ENCODE results near the gene IER2.

The IER2 gene

GRCh38 chr19:13132471-13133180 lies 17.6 kb upstream of the IER2 start:
- H3K36me3 ChIP-seq (ENCODE audit: control insufficient read depth, insufficient read depth, low read length) = peaks cover 80% of the 10 kb centered on the region
- H3K27ac ChIP-seq (ENCODE audit: low read depth, low read length, severe bottlenecking) = no peak overlapping the region
- 96 to 98% methylated on average over 6 to 8 of the region's 8 CpGs for WGBS, 2 experiments (ENCODE audit: insufficient coverage in 2 of 2)

DNA sequence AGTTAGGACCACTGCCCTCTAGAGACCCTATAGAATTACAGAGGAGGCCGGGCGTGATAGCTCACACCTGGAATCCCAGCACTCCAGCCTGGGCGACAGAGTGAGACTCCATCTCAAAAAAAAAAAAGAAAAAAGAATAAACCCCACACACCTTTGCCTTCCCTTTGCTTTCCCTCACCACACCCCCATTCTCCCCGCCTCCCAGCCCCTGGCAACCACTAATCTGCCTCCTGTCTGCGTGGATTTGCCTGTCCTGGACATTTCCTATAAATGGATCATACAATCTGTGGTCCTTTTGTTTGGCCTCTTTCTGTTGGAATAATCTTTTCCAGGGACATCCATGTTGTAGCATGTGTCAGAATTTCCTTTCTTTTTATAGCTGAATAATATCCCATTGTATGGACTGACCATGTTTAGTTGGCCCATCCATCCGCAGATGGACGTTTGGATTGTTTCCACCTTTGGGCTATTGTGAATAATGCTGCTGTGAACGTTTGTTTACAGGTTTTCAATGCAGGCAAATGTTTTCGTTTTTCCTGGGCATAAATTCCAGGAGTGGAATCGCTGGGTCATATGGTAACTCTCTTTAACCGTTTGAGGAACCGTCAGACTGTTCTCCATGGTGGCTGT lies 16.9 kb upstream of the IER2 start:
- H3K4me1 ChIP-seq (ENCODE audit: control insufficient read depth, insufficient read depth, low read length, poor library complexity, severe bottlenecking) = no peaks in the 10 kb centered on the region
- H3K9me3 ChIP-seq (ENCODE audit: control insufficient read depth, low read length) = no peaks in the 10 kb centered on the region
- no peak overlapping the region for H3K27ac ChIP-seq (ENCODE audit: low read depth, low read length, severe bottlenecking)
- H3K36me3 ChIP-seq (ENCODE audit: control insufficient read depth, insufficient read depth, low read length) = peaks cover 76% of the 10 kb centered on the region
- 92 to 93% methylated on average over 10 to 11 of the region's 12 CpGs for WGBS, 2 experiments (ENCODE audit: insufficient coverage in 2 of 2)
- H3K4me3 ChIP-seq (ENCODE audit: extremely low read depth, insufficient read depth, low read length, poor library complexity, severe bottlenecking) = no peak overlapping the region

More at GRCh38 chr19:13132471-13133180, 17.6 kb upstream of the IER2 start:
- H3K9me3 ChIP-seq (ENCODE audit: control insufficient read depth, low read length) = no peaks in the 10 kb centered on the region
- H3K4me3 ChIP-seq (ENCODE audit: extremely low read depth, insufficient read depth, low read length, poor library complexity, severe bottlenecking) = no peak overlapping the region
- H3K4me1 ChIP-seq (ENCODE audit: control insufficient read depth, insufficient read depth, low read length, poor library complexity, severe bottlenecking) = no peaks in the 10 kb centered on the region

GRCh38 chr19:13134626-13135025 lies 15.6 kb upstream of the IER2 start:
- H3K36me3 ChIP-seq (ENCODE audit: control insufficient read depth, insufficient read depth, low read length) = peaks cover 72% of the 10 kb centered on the region
- no peaks in the 10 kb centered on the region for H3K4me1 ChIP-seq (ENCODE audit: control insufficient read depth, insufficient read depth, low read length, poor library complexity, severe bottlenecking)
- H3K9me3 ChIP-seq (ENCODE audit: control insufficient read depth, low read length) = no peaks in the 10 kb centered on the region
- H3K27ac ChIP-seq (ENCODE audit: low read depth, low read length, severe bottlenecking) = no peak overlapping the region
- WGBS, 2 experiments (ENCODE audit: insufficient coverage in 2 of 2) = 100% methylated on average over 2 of the region's 3 CpGs
- H3K4me3 ChIP-seq (ENCODE audit: extremely low read depth, insufficient read depth, low read length, poor library complexity, severe bottlenecking) = no peak overlapping the region

- Histone ChIP-seq H3K27ac (ENCODE audit: low read depth, low read length, severe bottlenecking) (no peak overlapping the region), H3K36me3 (ENCODE audit: control insufficient read depth, insufficient read depth, low read length) (peaks cover 73% of the 10 kb centered on the region), H3K4me3 (ENCODE audit: extremely low read depth, insufficient read depth, low read length, poor library complexity, severe bottlenecking) (no peak overlapping the region), H3K4me1 (ENCODE audit: control insufficient read depth, insufficient read depth, low read length, poor library complexity, severe bottlenecking) (no peaks in the 10 kb centered on the region), H3K9me3 (ENCODE audit: control insufficient read depth, low read length) (no peaks in the 10 kb centered on the region)
- 96 to 97% methylated on average over 49 to 59 of the region's 60 CpGs for WGBS, 2 experiments (ENCODE audit: insufficient coverage in 2 of 2)
These were observed 14.8 kb upstream of the IER2 start for GRCh38 chr19:13135068-13136062.

- 97 to 98% methylated on average over 18 to 26 of the region's 28 CpGs for WGBS, 2 experiments (ENCODE audit: insufficient coverage in 2 of 2)
- no peak overlapping the region for H3K27ac ChIP-seq (ENCODE audit: low read depth, low read length, severe bottlenecking)
- H3K4me1 ChIP-seq (ENCODE audit: control insufficient read depth, insufficient read depth, low read length, poor library complexity, severe bottlenecking) = no peaks in the 10 kb centered on the region
- H3K36me3 ChIP-seq (ENCODE audit: control insufficient read depth, insufficient read depth, low read length) = peaks cover 71% of the 10 kb centered on the region
- H3K4me3 ChIP-seq (ENCODE audit: extremely low read depth, insufficient read depth, low read length, poor library complexity, severe bottlenecking) = no peak overlapping the region
- H3K9me3 ChIP-seq (ENCODE audit: control insufficient read depth, low read length) = no peaks in the 10 kb centered on the region
These were observed 12.9 kb upstream of the IER2 start for GRCh38 chr19:13137290-13137794.

GRCh38 chr19:13138171-13138915 lies 11.9 kb upstream of the IER2 start:
- no peaks in the 10 kb centered on the region for H3K9me3 ChIP-seq (ENCODE audit: control insufficient read depth, low read length)
- H3K4me1 ChIP-seq (ENCODE audit: control insufficient read depth, insufficient read depth, low read length, poor library complexity, severe bottlenecking) = no peaks in the 10 kb centered on the region
- peaks cover 61% of the 10 kb centered on the region for H3K36me3 ChIP-seq (ENCODE audit: control insufficient read depth, insufficient read depth, low read length)
- H3K4me3 ChIP-seq (ENCODE audit: extremely low read depth, insufficient read depth, low read length, poor library complexity, severe bottlenecking) = no peak overlapping the region
- WGBS, 2 experiments (ENCODE audit: insufficient coverage in 2 of 2) = 95 to 96% methylated on average over 26 to 37 of the region's 40 CpGs
- H3K27ac ChIP-seq (ENCODE audit: low read depth, low read length, severe bottlenecking) = no peak overlapping the region

DNA sequence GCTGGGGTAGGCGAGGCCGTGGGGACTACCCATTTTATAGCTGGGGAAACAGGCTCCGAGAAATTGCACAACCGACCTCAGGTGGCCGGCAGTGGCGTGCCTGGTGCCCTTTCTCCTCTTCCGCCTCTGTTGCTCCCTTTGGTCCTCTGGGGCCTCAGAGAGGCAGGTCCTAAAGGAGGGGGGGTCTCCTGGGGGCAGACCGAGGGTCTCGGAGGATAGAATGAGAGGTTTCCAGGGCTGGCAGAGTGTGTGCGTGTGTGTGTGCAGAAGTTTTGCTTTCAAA lies 11.4 kb upstream of the IER2 start:
- 85 to 93% methylated on average over 4 to 7 of the region's 10 CpGs for WGBS, 2 experiments (ENCODE audit: insufficient coverage in 2 of 2)
- H3K4me3 ChIP-seq (ENCODE audit: extremely low read depth, insufficient read depth, low read length, poor library complexity, severe bottlenecking) = no peak overlapping the region
- H3K27ac ChIP-seq (ENCODE audit: low read depth, low read length, severe bottlenecking) = no peak overlapping the region
- H3K4me1 ChIP-seq (ENCODE audit: control insufficient read depth, insufficient read depth, low read length, poor library complexity, severe bottlenecking) = no peaks in the 10 kb centered on the region
- no peaks in the 10 kb centered on the region for H3K9me3 ChIP-seq (ENCODE audit: control insufficient read depth, low read length)
- peaks cover 59% of the 10 kb centered on the region for H3K36me3 ChIP-seq (ENCODE audit: control insufficient read depth, insufficient read depth, low read length)

DNA sequence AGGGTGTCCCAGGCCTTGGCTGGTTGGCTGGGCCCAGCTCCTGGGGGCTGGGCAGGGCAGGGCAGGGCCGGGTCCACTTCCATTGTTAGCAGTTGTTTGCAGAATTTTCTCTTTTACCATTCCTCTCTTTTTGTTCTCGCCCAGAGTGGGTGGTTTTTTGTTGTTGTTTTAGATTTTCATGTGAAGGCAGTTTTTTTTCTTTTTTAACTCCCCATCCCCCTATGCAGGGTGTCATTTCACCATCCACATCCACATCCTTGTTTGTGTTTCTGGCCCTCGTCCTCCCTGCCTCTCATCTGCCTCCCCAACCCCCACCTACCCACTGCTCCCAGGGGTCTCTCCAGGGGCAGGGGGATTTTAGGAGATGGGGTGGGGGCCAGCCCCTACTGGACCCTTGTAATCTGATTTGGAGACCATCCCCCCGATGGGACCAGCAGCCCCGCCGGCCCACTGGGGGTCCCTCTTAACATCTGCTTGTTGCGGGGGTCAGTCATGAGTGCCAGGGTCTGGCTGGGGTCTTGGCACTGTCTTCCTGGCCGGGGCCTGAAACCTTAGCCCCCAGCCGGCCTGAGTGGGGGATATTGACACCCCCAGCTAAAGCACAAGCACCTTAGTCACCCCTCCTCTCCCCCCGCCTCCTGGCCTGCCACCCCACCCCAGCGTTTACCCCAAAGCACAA lies 10.4 kb upstream of the IER2 start:
- H3K36me3 ChIP-seq (ENCODE audit: control insufficient read depth, insufficient read depth, low read length) = peaks cover 58% of the 10 kb centered on the region

GRCh38 chr19:13146763-13147563 lies 3.2 kb upstream of the IER2 start:
- H3K27ac ChIP-seq (ENCODE audit: low read depth, low read length, severe bottlenecking) = no peak overlapping the region
- no peaks in the 10 kb centered on the region for H3K4me1 ChIP-seq (ENCODE audit: control insufficient read depth, insufficient read depth, low read length, poor library complexity, severe bottlenecking)
- peaks cover 11% of the 10 kb centered on the region for H3K36me3 ChIP-seq (ENCODE audit: control insufficient read depth, insufficient read depth, low read length)
- WGBS, 2 experiments (ENCODE audit: insufficient coverage in 2 of 2) = 90 to 94% methylated on average over 7 to 8 of the region's 16 CpGs
- H3K9me3 ChIP-seq (ENCODE audit: control insufficient read depth, low read length) = no peaks in the 10 kb centered on the region
- H3K4me3 ChIP-seq (ENCODE audit: extremely low read depth, insufficient read depth, low read length, poor library complexity, severe bottlenecking) = no peak overlapping the region

More for the DNA sequence above, 10.4 kb upstream of the IER2 start:
- H3K27ac ChIP-seq (ENCODE audit: low read depth, low read length, severe bottlenecking) = no peak overlapping the region
- no peak overlapping the region for H3K4me3 ChIP-seq (ENCODE audit: extremely low read depth, insufficient read depth, low read length, poor library complexity, severe bottlenecking)
- no peaks in the 10 kb centered on the region for H3K4me1 ChIP-seq (ENCODE audit: control insufficient read depth, insufficient read depth, low read length, poor library complexity, severe bottlenecking)
- no peaks in the 10 kb centered on the region for H3K9me3 ChIP-seq (ENCODE audit: control insufficient read depth, low read length)
- 90 to 100% methylated on average over 3 to 5 of the region's 11 CpGs for WGBS, 2 experiments (ENCODE audit: insufficient coverage in 2 of 2)

Measured in mesodermal cell (in vitro differentiated cells).